ENCODE measurements around the gene OPCML.

Gene OPCML

GRCh38 chr11:132822276-132822675, 710.0 kb downstream of the OPCML start:
- no peak for DNase-seq

- no peak for DNase-seq
These were observed 710.8 kb downstream of the OPCML start for GRCh38 chr11:132821499-132821898.

- no peak for DNase-seq
These were observed 711.3 kb downstream of the OPCML start for GRCh38 chr11:132821014-132821413.

- no peak for DNase-seq
These were observed 713.4 kb downstream of the OPCML start for GRCh38 chr11:132818951-132819350.

GRCh38 chr11:132817387-132817786, 714.9 kb downstream of the OPCML start:
- no peak for DNase-seq

- DNase-seq: no peak
These were observed 717.9 kb downstream of the OPCML start for GRCh38 chr11:132814410-132814809.

- DNase-seq: no peak
These were observed 720.7 kb downstream of the OPCML start for GRCh38 chr11:132811649-132812048.

- DNase-seq: no peak
These were observed 723.2 kb downstream of the OPCML start for GRCh38 chr11:132809070-132809469.

GRCh38 chr11:132804258-132804657, 728.0 kb downstream of the OPCML start:
- DNase-seq: no peak

GRCh38 chr11:132803436-132803835, 728.9 kb downstream of the OPCML start:
- DNase-seq: no peak

- DNase-seq: no peak
These were observed 729.4 kb downstream of the OPCML start for GRCh38 chr11:132802947-132803346.

- no peak for DNase-seq
These were observed 738.5 kb downstream of the OPCML start for GRCh38 chr11:132793831-132794230.

- DNase-seq: no peak
These were observed 739.8 kb downstream of the OPCML start for GRCh38 chr11:132792341-132793140.

GRCh38 chr11:132790971-132791370, 741.3 kb downstream of the OPCML start:
- DNase-seq: no peak

- DNase-seq: no peak
These were observed 741.8 kb downstream of the OPCML start for GRCh38 chr11:132790466-132790865.

GRCh38 chr11:132788816-132789325, 743.4 kb downstream of the OPCML start:
- no peak for DNase-seq

GRCh38 chr11:132785878-132786277, 746.4 kb downstream of the OPCML start:
- DNase-seq: no peak

- DNase-seq: no peak
These were observed 747.9 kb downstream of the OPCML start for GRCh38 chr11:132784441-132784840.

- DNase-seq: no peak
These were observed 750.2 kb downstream of the OPCML start for GRCh38 chr11:132782102-132782501.

- no peak for DNase-seq
These were observed 752.3 kb downstream of the OPCML start for GRCh38 chr11:132780046-132780445.

GRCh38 chr11:132779497-132779896, 752.8 kb downstream of the OPCML start:
- no peak for DNase-seq

GRCh38 chr11:132777067-132777975, 755.0 kb downstream of the OPCML start:
- no peak for DNase-seq

- no peak for DNase-seq
These were observed 758.5 kb downstream of the OPCML start for GRCh38 chr11:132773751-132774150.

Data from CD4-positive, alpha-beta T cell treated with Interferon alpha-2 for 1 hour (primary cell).